IPS-18c (cell line): ENCODE data around the gene ALK.

Source experiments
- H3K4me3 ChIP-seq: 2 replicates; pipeline ENCODE4 v1.7.0; 2013; ENCODE audit warnings: low read depth, mild to moderate bottlenecking, low read length, moderate library complexity; ENCODE audit not compliant: insufficient read depth
- H3K9me3 ChIP-seq: one replicate; pipeline ENCODE4 v1.6.1; 2013; ENCODE audit warnings: mild to moderate bottlenecking, low read length, moderate library complexity; ENCODE audit not compliant: control insufficient read depth, insufficient read depth

Gene ALK

DNA sequence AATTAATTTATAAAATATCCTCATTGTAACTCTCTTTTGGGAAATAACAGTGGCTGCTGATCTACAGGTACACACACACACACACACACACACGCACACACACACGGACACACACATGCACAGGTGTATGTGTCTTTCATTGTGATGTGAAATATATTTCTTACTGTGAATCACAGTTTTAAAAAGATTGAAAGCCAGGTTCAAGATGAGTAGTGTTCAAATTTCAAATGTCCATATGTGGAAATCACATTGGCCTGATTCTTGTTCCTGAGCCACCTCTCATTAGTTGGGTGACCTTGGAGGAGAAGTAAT lies 372.4 kb downstream of the ALK start:
- H3K9me3 ChIP-seq, result no peaks in the 10 kb centered on the region
- no peak overlapping the region for H3K4me3 ChIP-seq

GRCh38 chr2:29544917-29545316 lies 376.5 kb downstream of the ALK start:
- Histone ChIP-seq H3K9me3 (no peaks in the 10 kb centered on the region), H3K4me3 (no peak overlapping the region)

DNA sequence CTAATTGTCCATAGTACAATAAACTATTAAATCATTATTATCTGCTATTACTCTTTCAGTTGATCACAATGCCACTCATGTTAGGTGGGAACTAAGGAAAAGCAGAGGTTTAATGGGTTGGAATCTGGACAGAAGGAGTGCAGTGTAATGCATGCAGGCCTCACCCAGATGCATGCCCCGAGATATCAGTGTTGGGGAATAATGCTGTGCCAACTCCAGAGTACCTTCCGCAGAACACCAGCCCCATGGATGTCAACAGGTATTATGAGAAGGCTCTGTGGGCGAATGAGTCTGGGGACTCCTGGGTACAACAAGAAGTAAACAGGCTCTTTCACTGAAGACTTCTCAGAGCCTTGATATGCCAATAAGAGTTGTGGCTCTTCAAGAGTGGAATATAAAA lies 377.4 kb downstream of the ALK start:
- no peaks in the 10 kb centered on the region for H3K9me3 ChIP-seq

DNA sequence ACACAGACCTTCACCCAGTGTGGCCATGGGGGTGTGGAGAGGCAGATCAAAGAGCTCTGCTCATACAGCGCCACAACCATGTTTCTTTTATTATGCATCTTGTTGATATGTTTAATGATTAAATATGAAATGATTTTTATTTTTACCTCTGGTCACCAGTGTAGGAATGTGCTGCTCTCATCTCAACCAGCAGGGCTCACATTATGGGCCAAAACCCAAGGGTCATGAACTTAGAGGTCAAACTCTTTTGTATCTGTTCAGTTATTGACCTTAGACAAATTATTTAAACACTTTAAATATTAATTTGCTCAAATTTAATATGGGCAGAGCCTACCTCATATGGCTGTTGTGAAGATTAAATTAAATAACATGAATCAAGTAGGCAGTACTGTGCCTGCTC lies 386.2 kb downstream of the ALK start:
- no peak overlapping the region for H3K4me3 ChIP-seq
- H3K9me3 ChIP-seq, result no peaks in the 10 kb centered on the region

More for the DNA sequence above, 377.4 kb downstream of the ALK start:
- H3K4me3 ChIP-seq, result no peak overlapping the region

GRCh38 chr2:29532436-29532835 lies 388.9 kb downstream of the ALK start:
- Histone ChIP-seq H3K4me3 (no peak overlapping the region), H3K9me3 (no peaks in the 10 kb centered on the region)

- Histone ChIP-seq H3K9me3 (no peaks in the 10 kb centered on the region), H3K4me3 (no peak overlapping the region)
Measured at GRCh38 chr2:29531626-29532025, 389.8 kb downstream of the ALK start.

DNA sequence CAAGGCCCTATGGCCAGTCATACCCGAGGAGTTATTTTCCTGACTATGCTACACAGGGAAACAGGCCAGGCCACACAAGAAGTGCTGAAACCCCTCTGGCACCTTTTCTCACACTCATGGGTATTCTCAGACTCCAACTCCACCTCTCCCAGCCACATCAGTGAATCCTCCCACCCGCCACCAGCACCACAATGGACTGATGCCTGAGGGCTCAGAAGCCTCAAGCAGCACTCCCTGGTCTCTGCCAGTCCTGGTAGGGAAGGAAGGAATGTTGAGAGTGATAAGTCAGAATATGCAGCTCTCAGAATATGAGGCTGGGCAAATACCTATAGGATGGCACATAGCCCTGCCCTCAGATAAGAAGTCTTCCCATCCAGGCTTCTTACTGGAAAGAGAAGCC lies 391.1 kb downstream of the ALK start:
- H3K4me3 ChIP-seq, result no peak overlapping the region
- no peaks in the 10 kb centered on the region for H3K9me3 ChIP-seq

- no peak overlapping the region for H3K4me3 ChIP-seq
Measured at GRCh38 chr2:29528891-29529520, 392.4 kb downstream of the ALK start.

DNA sequence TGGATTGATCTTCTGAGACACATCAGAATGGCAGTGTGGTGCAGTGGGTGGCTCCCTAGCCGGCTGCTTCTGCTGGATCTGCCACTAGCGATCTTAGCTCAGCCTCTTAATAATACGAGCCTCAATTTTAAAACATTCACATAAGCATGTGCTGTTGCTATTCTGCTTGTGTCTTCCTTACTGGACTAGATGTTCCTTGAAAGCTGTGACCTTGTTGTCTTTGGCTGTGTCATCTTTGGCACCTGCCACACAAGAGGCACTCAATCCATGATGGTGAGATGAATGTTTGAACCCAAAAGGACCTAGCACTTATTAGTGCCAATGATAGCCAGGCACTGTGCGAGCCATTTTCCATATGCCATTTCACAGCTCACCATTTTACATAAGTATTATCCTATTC lies 393.0 kb downstream of the ALK start:
- H3K4me3 ChIP-seq, result no peak overlapping the region
- H3K9me3 ChIP-seq, result no peaks in the 10 kb centered on the region

More at GRCh38 chr2:29528891-29529520, 392.4 kb downstream of the ALK start:
- H3K9me3 ChIP-seq, result no peaks in the 10 kb centered on the region

DNA sequence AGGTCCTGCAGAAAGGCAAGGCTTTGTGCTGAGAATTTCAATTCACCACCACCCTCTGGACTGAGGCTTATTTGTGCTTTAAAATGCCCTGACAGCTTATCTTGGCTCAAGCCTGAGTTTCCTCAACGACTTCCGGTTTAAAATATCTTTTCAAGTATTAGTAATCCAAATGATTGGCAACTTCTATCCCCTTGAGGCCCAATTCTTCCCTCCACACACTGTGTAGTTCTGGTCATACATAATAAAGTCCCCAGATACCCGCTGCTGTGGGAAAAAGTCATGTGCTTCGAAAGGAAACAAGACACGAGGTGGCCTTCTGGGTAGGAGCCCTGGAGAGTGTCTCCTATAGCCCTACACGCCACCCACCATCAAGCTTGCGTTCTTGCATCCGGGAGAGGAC lies 393.4 kb downstream of the ALK start:
- H3K9me3 ChIP-seq, result no peaks in the 10 kb centered on the region

DNA sequence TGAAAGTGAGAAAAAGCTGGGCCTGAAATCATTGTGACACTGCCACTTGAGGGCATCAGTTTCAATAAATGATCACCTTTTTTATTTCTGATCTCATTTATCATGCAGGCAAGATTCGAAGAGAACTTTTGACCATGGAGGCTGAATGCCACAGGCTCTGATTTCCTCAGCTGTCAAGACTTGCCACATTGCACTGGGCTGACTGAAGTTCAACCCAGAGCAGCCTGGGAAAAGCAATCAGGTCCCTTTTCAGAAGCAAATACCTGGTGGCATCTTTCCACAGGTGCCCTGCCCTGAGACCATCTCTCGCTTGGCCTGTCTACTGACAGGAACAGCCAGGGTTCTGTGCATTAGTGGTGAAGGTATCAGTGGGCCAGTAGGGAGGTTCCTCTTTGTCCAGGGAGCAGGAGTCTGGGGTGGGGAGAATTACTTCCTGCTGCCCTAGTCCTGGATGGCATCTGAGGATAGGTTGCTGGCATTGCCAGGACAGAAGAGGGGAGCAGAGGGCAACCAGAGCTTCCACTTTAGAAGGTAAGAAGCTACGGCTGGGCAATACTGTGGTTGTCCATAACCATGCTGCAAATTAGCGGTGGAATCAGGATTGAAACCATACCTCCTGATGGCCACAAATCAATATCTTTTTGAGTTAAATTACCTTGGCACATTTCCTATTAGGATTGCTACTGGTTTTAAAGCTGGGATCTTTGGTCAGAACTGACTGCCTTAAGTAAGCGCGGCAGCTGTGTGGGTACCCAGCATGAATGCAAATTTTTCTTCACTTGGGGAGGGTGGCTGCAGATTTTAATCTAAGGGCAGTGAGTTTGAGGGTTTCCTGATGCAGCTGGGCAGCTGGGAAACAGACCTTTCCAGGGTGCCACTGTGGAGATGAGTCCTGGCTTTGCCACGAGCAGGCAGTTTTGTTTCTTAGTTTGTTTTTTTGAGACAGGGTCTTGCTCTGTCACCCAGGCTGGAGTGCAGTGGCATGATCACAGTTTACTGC lies 394.5 kb downstream of the ALK start:
- no peaks in the 10 kb centered on the region for H3K9me3 ChIP-seq
- no peak overlapping the region for H3K4me3 ChIP-seq

More for the DNA sequence above, 393.4 kb downstream of the ALK start:
- no peak overlapping the region for H3K4me3 ChIP-seq

- Histone ChIP-seq H3K4me3 (no peak overlapping the region), H3K9me3 (no peaks in the 10 kb centered on the region)
Measured at GRCh38 chr2:29525921-29526320, 395.5 kb downstream of the ALK start.

DNA sequence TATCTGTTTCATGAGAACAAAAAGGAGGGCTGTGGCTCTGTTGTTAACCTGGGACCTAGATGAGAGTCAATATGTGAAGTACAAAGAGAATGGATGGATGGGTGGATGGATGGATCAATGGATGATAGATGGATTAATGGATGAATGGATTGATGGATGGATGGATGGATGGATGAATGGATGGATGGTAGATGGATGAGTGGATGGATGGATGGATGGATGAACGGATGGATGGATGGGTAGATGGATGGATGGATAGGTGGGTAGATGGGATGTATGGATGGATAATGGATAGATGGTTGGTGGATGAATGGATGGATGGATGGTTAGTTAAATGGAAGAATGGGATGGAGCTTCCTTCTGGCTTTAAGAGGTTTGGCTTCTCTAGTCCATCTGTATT lies 396.7 kb downstream of the ALK start:
- no peaks in the 10 kb centered on the region for H3K9me3 ChIP-seq
- H3K4me3 ChIP-seq, result no peak overlapping the region

- Histone ChIP-seq H3K9me3 (no peaks in the 10 kb centered on the region), H3K4me3 (no peak overlapping the region)
Measured at GRCh38 chr2:29522951-29523669, 398.3 kb downstream of the ALK start.

GRCh38 chr2:29520001-29520400 lies 401.4 kb downstream of the ALK start:
- no peaks in the 10 kb centered on the region for H3K9me3 ChIP-seq
- H3K4me3 ChIP-seq, result no peak overlapping the region

- Histone ChIP-seq H3K9me3 (no peaks in the 10 kb centered on the region), H3K4me3 (no peak overlapping the region)
Measured at GRCh38 chr2:29519338-29519925, 402.0 kb downstream of the ALK start.

DNA sequence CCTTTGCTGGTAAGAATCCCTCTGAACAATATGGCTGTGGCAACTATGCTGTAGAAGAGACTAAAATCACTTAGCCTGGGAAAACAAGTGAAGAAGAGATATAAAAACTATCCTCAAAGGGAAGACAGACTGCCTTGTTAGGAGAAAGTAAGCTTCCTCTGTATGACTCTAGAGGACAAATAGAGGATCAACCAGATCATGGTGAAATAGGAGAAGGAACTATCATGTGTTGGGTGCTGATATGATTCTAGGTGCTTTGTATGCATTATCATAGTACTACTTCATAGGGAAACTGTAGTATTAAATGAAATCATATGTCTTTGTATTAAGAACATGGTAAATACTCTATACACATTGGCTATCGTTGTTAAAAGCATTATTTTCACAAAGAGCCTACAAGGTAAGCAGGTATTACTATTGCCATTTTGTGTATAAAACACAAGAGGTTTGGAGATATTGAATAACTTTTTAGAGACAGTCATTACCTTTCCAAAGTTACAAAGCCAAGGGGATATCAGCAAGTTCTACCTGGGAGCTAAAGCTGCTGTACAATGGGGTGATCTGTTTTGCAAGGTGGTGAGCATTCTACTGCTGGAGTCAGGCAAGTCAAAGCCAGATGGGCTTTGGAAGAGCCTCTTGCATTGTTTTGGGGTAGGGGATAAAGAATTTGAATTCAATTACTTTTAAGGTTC lies 402.6 kb downstream of the ALK start:
- H3K9me3 ChIP-seq, result no peaks in the 10 kb centered on the region
- H3K4me3 ChIP-seq, result no peak overlapping the region
